T-helper 2 cell treated with Interferon-gamma antibody and Interleukin-4, amounts not matched to agents 5 μg/mL and 100 μg/mL, for 36 hours (primary cell): ENCODE measurements around the gene NEURL1.
"Not testable (repeated sequence)": the region's sequence is repeated elsewhere in the genome, so short reads cannot be mapped to it uniquely, and the experiment has no call there.

Experiments
- DNase-seq: peaks from one replicate; pipeline ENCODE4 v3.0.0; 2021; ENCODE audit warnings: low spot score
- H3K27ac Mint-ChIP-seq: one replicate; pipeline ENCODE4 v1.8.0; 2021; ENCODE audit warnings: mild to moderate bottlenecking, mixed read lengths
- H3K27me3 Mint-ChIP-seq: one replicate; pipeline ENCODE4 v1.8.0; 2021; ENCODE audit warnings: low read depth, mixed read lengths
- H3K36me3 Mint-ChIP-seq: one replicate; pipeline ENCODE4 v1.8.0; 2021; ENCODE audit warnings: low read depth, mixed read lengths
- H3K4me1 Mint-ChIP-seq: one replicate; pipeline ENCODE4 v1.8.0; 2021; ENCODE audit warnings: low read depth, mixed read lengths
- H3K4me3 Mint-ChIP-seq: one replicate; pipeline ENCODE4 v1.8.0; 2022; ENCODE audit warnings: mild to moderate bottlenecking, moderate library complexity, mixed read lengths
- H3K9me3 Mint-ChIP-seq: one replicate; pipeline ENCODE4 v1.8.0; 2021; ENCODE audit warnings: mixed read lengths

Gene NEURL1

GRCh38 chr10:103600325-103600724, 106.8 kb downstream of the NEURL1 start:
- no peaks in the 10 kb centered on the region for H3K4me1 Mint-ChIP-seq

DNA sequence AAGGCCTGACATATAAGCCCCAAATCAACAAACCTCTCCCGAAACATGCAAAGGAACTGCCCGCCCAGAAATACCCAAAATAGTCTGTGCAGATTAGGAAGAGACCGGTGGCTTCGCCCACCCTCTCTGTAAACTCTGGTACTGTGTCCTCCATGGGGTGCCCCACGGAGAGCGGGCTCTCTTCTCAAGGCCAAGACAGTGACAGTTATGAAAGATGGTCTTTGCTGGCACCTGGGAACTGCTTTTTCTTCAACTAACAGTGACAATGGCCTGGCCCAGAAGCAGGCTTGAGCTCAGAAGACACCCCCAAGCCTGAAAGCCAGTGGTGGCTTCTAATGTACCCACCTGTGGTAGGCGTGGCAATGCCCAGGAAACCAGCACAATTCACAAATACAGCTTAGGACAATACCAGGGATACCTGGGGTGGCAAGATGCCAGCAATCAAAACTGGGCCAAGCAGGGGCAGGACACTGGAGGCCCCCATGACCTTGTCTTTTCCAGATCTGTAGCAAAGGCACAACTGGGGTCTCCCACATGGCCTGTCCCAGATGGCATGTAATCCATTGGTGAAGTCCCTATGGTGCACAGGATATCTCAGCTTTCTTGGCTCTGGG, 107.6 kb downstream of the NEURL1 start:
- Mint-ChIP-seq H3K27me3 (no peaks in the 10 kb centered on the region), H3K9me3 (no peaks in the 10 kb centered on the region), H3K36me3 (peaks cover 5% of the 10 kb centered on the region), H3K27ac (no peak overlapping the region), H3K4me1 (no peaks in the 10 kb centered on the region), H3K4me3 (no peak overlapping the region)
- DNase-seq, result no peak

More at GRCh38 chr10:103600325-103600724, 106.8 kb downstream of the NEURL1 start:
- no peak overlapping the region for H3K4me3 Mint-ChIP-seq
- no peaks in the 10 kb centered on the region for H3K9me3 Mint-ChIP-seq
- no peak for DNase-seq
- no peaks in the 10 kb centered on the region for H3K27me3 Mint-ChIP-seq
- no peaks in the 10 kb centered on the region for H3K36me3 Mint-ChIP-seq
- H3K27ac Mint-ChIP-seq, result no peak overlapping the region

DNA sequence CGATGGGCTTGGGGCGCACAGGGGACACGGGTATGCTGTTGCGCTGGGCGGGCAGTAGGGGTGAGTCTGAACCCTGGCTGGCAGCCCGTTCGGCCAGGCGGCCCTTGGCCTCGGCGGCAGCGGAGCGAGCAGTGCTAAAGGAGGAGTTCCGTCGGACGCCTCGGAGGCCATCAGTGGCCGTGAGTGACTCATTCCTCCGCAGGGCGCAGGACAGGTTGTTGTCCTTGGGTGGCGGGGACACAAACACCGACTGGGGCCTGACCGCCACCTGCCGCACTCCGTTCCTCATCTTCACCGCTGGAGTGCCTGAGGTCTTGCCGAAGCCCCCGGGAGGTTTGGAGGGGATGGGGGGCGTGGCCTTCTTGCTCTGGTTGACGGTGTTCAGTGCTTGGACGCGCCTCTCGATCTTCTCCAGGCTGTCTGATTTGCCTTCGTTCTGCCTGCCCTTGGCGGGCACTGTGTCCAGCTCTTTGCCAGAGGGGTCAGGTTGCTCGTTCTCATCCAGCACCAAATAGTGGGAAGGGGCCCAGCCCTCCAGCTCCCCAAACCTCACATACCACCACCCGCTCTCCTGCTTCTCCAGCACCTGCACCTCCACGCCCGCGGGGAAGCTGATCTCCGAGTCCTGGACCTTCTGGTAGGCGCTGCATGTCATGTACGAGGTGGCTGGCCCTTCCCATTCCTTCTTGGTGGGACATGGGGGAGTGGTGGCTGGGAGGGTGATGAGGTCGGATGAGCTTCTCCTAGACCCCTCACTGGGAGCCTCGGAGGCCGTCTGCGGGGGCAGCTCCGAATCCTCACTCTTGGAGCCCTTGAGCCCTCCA, 108.7 kb downstream of the NEURL1 start:
- no peak for DNase-seq
- Mint-ChIP-seq H3K27ac (no peak overlapping the region), H3K4me1 (no peaks in the 10 kb centered on the region), H3K36me3 (peaks cover 6% of the 10 kb centered on the region), H3K4me3 (no peak overlapping the region), H3K27me3 (no peaks in the 10 kb centered on the region), H3K9me3 (no peaks in the 10 kb centered on the region)

DNA sequence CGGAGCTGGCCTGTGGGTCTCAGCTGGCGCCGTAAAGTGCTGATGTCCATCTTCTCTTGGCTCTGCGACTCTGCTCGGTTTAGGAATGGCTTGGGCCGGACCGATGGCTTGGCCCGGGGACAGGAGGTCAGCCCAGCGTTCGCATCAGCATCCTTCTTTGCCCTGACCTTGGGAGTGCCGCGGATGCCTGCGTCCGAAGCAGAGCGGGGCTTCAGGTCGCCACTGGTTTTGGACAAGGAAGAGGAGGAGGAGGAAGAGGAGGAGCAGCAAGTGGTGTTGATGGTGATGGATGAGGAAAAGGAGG, 109.3 kb downstream of the NEURL1 start:
- Mint-ChIP-seq H3K27me3 (no peaks in the 10 kb centered on the region), H3K4me3 (no peak overlapping the region), H3K9me3 (no peaks in the 10 kb centered on the region), H3K36me3 (peaks cover 6% of the 10 kb centered on the region), H3K4me1 (no peaks in the 10 kb centered on the region), H3K27ac (no peak overlapping the region)
- no peak for DNase-seq

- Mint-ChIP-seq H3K4me3 (no peak overlapping the region), H3K4me1 (no peaks in the 10 kb centered on the region), H3K27ac (no peak overlapping the region), H3K9me3 (no peaks in the 10 kb centered on the region), H3K27me3 (no peaks in the 10 kb centered on the region), H3K36me3 (peaks cover 6% of the 10 kb centered on the region)
- DNase-seq, result no peak
Measured at GRCh38 chr10:103603382-103603781, 109.9 kb downstream of the NEURL1 start.

DNA sequence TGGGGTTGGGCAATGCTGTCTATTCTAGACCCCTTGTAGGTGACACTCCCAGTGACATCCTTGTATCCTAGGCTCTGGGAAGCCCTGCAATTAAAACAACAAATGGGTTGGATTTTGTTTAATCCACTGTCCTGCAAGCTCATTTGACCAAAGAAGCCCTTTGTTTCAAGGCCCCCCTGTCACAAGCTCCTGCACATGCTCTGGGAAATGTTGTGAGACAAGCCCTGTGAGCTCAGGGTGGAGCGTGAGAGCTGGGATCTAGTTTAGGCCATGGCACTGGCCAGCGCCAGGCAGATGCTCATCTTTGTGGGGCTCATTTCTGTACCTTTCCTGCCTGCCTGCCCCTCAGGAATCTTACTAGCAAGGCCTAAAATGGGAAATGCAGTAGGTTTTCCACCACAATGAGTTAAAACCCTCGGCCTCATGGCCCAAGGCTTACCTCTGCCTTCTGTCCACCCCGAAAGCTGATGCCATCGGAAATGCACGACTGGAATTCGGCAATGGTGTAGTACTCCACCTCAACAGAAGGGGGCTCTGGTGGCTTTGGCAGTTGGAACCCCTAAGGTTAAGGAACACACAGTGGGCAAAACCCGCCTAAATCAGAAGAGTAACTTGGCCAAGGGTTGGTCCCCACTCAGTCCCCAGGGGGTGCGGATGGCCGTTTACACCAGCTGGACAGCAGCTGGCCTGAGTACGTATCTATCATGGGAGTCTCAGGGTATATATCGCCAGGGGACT, 112.0 kb downstream of the NEURL1 start:
- H3K36me3 Mint-ChIP-seq, result peaks cover 6% of the 10 kb centered on the region
- H3K27me3 Mint-ChIP-seq, result no peaks in the 10 kb centered on the region
- no peaks in the 10 kb centered on the region for H3K9me3 Mint-ChIP-seq
- H3K27ac Mint-ChIP-seq, result no peak overlapping the region
- peak; percentile 8 for DNase-seq
- H3K4me1 Mint-ChIP-seq, result no peaks in the 10 kb centered on the region
- no peak overlapping the region for H3K4me3 Mint-ChIP-seq

DNA sequence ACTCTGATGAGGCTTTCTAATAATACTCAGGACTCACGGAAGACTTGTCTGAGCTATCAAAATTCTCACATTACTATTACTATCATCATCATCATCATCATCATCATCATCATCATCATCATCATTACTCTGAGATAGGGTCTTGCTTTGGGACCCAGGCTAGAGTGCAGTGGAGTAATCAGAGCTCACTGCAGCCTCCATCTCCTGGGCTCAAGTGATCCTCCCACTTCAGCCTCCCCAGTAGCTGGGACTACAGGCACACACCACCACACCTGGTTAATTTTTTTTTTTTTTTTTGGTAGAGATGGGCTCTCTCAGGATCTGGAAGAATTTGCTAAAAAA, 112.6 kb downstream of the NEURL1 start:
- H3K9me3 Mint-ChIP-seq, H3K27ac Mint-ChIP-seq, H3K27me3 Mint-ChIP-seq, DNase-seq, H3K4me3 Mint-ChIP-seq, H3K36me3 Mint-ChIP-seq, H3K4me1 Mint-ChIP-seq: not testable (repeated sequence)

DNA sequence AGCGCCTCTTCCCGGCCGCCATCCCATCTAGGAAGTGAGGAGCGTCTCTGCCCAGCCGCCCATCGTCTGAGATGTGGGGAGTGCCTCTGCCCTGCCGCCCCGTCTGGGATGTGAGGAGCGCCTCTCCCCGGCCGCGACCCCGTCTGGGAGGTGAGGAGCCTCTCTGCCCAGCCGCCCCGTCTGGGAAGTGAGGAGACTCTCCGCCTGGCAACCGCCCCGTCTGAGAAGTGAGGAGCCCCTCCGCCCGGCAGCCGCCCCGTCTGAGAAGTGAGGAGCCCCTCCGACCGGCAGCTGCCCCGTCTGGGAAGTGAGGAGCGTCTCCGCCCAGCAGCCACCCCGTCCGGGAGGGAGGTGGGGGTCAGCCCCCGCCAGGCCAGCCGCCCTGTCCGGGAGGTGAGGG, 113.5 kb downstream of the NEURL1 start:
- not testable (repeated sequence) for H3K4me1 Mint-ChIP-seq, H3K4me3 Mint-ChIP-seq, H3K9me3 Mint-ChIP-seq, DNase-seq, H3K36me3 Mint-ChIP-seq, H3K27ac Mint-ChIP-seq, H3K27me3 Mint-ChIP-seq

DNA sequence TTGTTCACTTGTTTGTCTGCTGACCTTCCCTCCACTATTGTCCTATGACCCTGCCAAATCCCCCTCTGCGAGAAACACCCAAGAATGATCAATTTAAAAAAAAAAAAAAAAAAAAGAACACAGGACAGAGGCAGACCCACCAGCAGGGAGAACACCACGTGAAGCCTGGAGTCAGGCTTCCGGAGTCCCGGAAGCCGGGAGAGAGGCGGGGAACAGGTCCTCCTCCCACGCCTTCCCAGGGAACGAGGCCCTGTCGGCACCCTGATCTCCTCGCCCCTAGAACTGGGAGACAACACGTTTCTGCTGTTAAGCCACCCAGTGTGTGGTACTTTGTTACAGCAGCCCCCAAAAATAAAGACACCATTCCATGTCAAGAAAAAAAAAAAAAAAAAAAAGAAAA, 114.6 kb downstream of the NEURL1 start:
- H3K27ac Mint-ChIP-seq, H3K4me3 Mint-ChIP-seq, DNase-seq, H3K4me1 Mint-ChIP-seq, H3K36me3 Mint-ChIP-seq, H3K9me3 Mint-ChIP-seq, H3K27me3 Mint-ChIP-seq: not testable (repeated sequence)

DNA sequence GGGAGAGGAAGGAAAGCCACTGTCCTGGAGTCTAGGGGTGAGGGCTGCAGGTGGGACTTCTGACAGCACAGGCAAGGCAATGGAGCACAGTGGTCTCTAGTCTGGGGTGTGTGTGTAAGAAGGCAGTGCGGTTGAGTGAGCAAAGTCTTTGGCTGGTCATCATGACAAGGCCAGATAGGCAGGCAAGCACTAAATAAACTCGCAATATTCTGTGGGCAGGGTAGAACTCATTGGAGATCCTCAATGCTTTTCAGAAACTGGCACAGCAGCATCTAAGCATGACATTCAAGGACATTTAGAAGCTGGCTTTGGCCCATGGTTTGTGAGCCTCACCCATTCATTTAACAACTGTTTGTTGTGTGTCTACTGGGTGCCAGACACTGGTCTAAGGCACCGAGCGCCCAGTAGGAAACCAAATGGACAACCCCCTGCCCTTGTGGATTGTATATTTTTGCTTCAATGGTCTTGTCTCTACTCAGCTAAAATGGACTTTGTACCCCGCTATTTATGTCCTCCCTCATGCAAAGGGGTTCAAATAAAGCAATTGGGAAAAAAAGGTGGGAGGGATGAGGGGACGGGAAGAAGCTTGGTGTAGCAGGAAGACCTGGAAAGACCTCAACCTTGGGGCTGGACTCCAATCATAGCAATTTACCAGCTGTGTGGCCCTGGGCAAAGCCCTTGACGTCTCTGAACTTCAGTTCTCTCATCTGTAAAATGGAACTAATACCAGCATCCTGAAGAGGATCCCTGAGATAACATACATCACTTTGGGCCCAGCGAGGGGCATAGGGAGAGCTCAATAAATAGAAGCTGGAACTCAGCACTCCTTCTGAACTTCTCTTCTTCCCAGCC, 116.0 kb downstream of the NEURL1 start:
- no peaks in the 10 kb centered on the region for H3K4me1 Mint-ChIP-seq
- no peak overlapping the region for H3K27ac Mint-ChIP-seq
- peaks cover 6% of the 10 kb centered on the region for H3K36me3 Mint-ChIP-seq
- no peaks in the 10 kb centered on the region for H3K27me3 Mint-ChIP-seq
- no peak for DNase-seq
- no peak overlapping the region for H3K4me3 Mint-ChIP-seq
- H3K9me3 Mint-ChIP-seq, result no peaks in the 10 kb centered on the region

DNA sequence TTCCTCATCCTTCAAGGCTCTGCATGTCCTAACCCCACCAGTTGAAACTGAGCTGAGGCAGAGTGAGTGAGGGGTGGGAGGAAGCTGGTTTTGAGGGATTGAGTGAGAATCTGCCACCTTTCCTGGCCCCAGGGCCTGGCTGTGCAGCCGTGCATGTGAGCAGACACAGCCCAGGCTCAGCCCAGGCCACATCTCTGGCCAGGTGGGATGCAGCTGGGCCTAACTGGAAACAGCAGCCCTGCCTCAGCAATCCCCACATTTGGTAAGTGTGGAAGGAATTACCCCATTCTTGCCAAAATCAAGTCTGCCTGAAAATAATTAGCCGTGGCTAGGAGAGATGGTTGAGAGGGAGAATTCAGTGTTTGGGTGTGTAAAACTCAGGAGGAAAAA, 116.6 kb downstream of the NEURL1 start:
- Mint-ChIP-seq H3K4me3 (no peak overlapping the region), H3K27me3 (no peaks in the 10 kb centered on the region), H3K36me3 (peaks cover 8% of the 10 kb centered on the region), H3K4me1 (peaks cover 2% of the 10 kb centered on the region), H3K9me3 (no peaks in the 10 kb centered on the region), H3K27ac (no peak overlapping the region)
- DNase-seq, result no peak

DNA sequence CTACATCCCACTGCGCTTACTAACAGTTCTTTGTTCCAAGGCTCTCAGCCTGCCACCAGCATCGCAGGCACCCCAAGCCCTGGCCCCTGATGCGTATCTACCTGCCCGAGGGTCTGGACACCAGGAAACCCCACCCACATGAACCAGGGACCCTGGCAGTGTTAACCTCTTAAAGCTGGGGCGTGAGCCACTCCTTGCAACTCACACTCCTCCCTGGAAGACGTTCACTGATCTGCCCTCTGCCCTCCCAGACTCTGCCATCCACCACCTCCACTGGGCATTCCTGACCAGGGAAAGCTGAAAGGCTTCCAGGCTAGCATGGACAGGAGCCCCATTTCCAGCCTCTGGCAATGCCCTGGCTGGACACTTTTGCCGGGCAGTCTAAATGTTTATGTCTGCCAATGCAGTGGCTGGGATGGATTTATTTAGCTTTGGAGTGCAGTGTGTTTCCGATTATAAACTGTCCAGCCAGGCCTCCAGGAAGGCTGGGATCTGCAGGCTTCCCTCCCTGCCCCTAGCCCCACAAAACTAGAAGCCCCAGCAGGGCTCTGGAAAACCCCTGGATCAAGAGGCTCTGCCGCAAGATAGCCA, 117.5 kb downstream of the NEURL1 start:
- no peaks in the 10 kb centered on the region for H3K9me3 Mint-ChIP-seq
- peaks cover 2% of the 10 kb centered on the region for H3K4me1 Mint-ChIP-seq
- H3K36me3 Mint-ChIP-seq, result peaks cover 4% of the 10 kb centered on the region
- no peak for DNase-seq
- H3K4me3 Mint-ChIP-seq, result no peak overlapping the region
- H3K27me3 Mint-ChIP-seq, result no peaks in the 10 kb centered on the region
- H3K27ac Mint-ChIP-seq, result no peak overlapping the region

- DNase-seq, result no peak
- Mint-ChIP-seq H3K9me3 (no peaks in the 10 kb centered on the region), H3K4me1 (peaks cover 2% of the 10 kb centered on the region), H3K36me3 (peaks cover 3% of the 10 kb centered on the region), H3K27ac (no peak overlapping the region), H3K27me3 (no peaks in the 10 kb centered on the region), H3K4me3 (no peak overlapping the region)
Measured at GRCh38 chr10:103612462-103613365, 119.2 kb downstream of the NEURL1 start.
